K562 (cell line): Measurements from ENCODE around the gene BCL7C. TPM values are rescaled to one million over a fixed set of nuclear protein-coding genes. Genes with fewer than 3 reads are reported as not detected.

Source experiments
- ATF7 ChIP-seq: fragments of 450-650 bp; IDR thresholded peaks from 2 replicates; pipeline ENCODE4 v1.7.1; 2014; ENCODE audit warnings: mild to moderate bottlenecking, moderate library complexity
- CHD4 ChIP-seq: fragments of 200-600 bp; sonication (generic); IDR thresholded peaks from 3 replicates; pipeline ENCODE4 v1.6.1; 2012; ENCODE audit warnings: low read depth, mild to moderate bottlenecking, mixed read lengths, low read length, inconsistent platforms; ENCODE audit not compliant: insufficient read depth, insufficient replicate concordance, poor library complexity, severe bottlenecking
- GABPB1 ChIP-seq: sonication (generic); formaldehyde crosslinking; IDR thresholded peaks from 2 replicates; pipeline ENCODE4 v1.8.0; 2022; ENCODE audit warnings: mild to moderate bottlenecking, missing genetic modification reagents
- GMEB1 ChIP-seq: fragments of 250-450 bp; sonication (Bioruptor Pico); IDR thresholded peaks from 2 replicates; pipeline ENCODE4 v1.4.0; 2020; ENCODE audit warnings: mild to moderate bottlenecking
- HSF4 ChIP-seq: fragments of 250-450 bp; sonication (Bioruptor Pico); IDR thresholded peaks from 2 replicates; pipeline ENCODE4 v2.1.2; 2022; ENCODE audit warnings: mild to moderate bottlenecking, moderate library complexity, borderline replicate concordance
- IRF2 ChIP-seq: sonication (generic); formaldehyde crosslinking; IDR thresholded peaks from 2 replicates; pipeline ENCODE4 v1.8.1; 2022; ENCODE audit warnings: mild to moderate bottlenecking, missing genetic modification reagents
- L3MBTL2 ChIP-seq: fragments of 450-650 bp; IDR thresholded peaks from 2 replicates; pipeline ENCODE4 v1.6.1; 2016; ENCODE audit warnings: mild to moderate bottlenecking, moderate library complexity
- POLR2A ChIP-seq: fragments of 450-650 bp; conservative IDR thresholded peaks from 2 replicates; pipeline ENCODE4 v1.6.1; 2016
- POLR3A ChIP-seq: IDR thresholded peaks from 2 replicates; pipeline ENCODE4 v1.6.1; 2011; ENCODE audit warnings: borderline replicate concordance, mild to moderate bottlenecking, moderate library complexity; ENCODE audit not compliant: insufficient read length, insufficient read depth; ENCODE audit errors: extremely low read depth
- RBM22 ChIP-seq: fragments of 200-400 bp; formaldehyde crosslinking; IDR thresholded peaks from 2 replicates; pipeline ENCODE4 v1.6.1; 2018; ENCODE audit warnings: low read length, low read depth; ENCODE audit not compliant: poor library complexity, severe bottlenecking
- YY1 ChIP-seq, 3 experiments: IDR thresholded peaks; 2 replicates each; pipeline ENCODE4 v1.6.1; 2011; ENCODE audit warnings: low read length in 2 of 3, mild to moderate bottlenecking in 2 of 3, moderate library complexity in 2 of 3, borderline replicate concordance in 1 of 3, control low read depth in 1 of 3, low read depth in 1 of 3; ENCODE audit not compliant: insufficient read depth in 3 of 3, insufficient replicate concordance in 2 of 3, control insufficient read depth in 1 of 3, insufficient read length in 1 of 3; ENCODE audit errors: extremely low read depth in 1 of 3
- ZNF561 ChIP-seq: fragments of 450-650 bp; formaldehyde crosslinking; conservative IDR thresholded peaks from 2 replicates; pipeline ENCODE4 v1.4.0; 2020; ENCODE audit warnings: mild to moderate bottlenecking, moderate library complexity
- polyA plus RNA-seq, 8 experiments: library from polyadenylated mRNA; depleted of rRNA in 4 of 8; stranded (reverse) in 5 of 8; unstranded in 3 of 8; fragments of >200 nt; fragmentation: Nextera tagmentation in 2 of 8; fragmentation: Illumina TruSeq in 1 of 8; extraction: Ambion mirVana in 2 of 8; extraction: Trizol in 1 of 8; gene quantifications; 2 replicates each; pipeline versions ENCODE4 v1.2.1 to v1.2.3, GENCODE V29; 2011 to 2014; ENCODE audit warnings: inconsistent platforms in 1 of 8, missing spikeins in 1 of 8
- total RNA-seq, 7 experiments: library from RNA; depleted of rRNA in 6 of 7; stranded (reverse); fragments of >200 nt in 6 of 7; fragmentation: Illumina TruSeq in 2 of 7; extraction: Trizol in 2 of 7; gene quantifications; 2 replicates each; pipeline versions ENCODE4 v1.2.1 to v1.2.3, GENCODE V29; 2011 to 2021; ENCODE audit warnings: low replicate concordance in 1 of 7
- TF ChIP-seq, protein P1 (sequence below): fragments of 250-450 bp; sonication (Bioruptor Pico); IDR thresholded peaks from 2 replicates; pipeline ENCODE4 v1.5.1; 2021; ENCODE audit warnings: mild to moderate bottlenecking

The BCL7C gene
- total and polyA plus RNA-seq, 9 of the 15 experiments (the other 6 are each of a cell fraction or from before 2014, with no cell fraction given): 1.7 to 85.8 (median 19.6) TPM

DNA sequence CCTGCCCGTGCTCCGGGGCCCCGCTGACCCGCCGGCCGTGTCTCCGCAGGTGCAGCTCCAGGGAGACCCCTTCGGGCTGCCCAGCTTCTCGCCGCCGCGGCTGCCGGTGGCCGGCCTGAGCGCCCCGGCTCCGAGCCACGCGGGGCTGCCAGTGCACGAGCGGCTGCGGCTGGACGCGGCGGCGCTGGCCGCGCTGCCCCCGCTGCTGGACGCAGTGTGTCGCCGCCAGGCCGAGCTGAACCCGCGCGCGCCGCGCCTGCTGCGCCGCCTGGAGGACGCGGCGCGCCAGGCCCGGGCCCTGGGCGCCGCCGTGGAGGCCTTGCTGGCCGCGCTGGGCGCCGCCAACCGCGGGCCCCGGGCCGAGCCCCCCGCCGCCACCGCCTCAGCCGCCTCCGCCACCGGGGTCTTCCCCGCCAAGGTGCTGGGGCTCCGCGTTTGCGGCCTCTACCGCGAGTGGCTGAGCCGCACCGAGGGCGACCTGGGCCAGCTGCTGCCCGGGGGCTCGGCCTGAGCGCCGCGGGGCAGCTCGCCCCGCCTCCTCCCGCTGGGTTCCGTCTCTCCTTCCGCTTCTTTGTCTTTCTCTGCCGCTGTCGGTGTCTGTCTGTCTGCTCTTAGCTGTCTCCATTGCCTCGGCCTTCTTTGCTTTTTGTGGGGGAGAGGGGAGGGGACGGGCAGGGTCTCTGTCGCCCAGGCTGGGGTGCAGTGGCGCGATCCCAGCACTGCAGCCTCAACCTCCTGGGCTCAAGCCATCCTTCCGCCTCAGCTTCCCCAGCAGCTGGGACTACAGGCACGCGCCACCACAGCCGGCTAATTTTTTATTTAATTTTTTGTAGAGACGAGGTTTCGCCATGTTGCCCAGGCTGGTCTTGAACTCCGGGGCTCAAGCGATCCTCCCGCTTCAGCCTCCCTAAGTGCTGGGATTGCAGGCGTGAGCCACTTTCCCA lies 8.4 kb upstream of the BCL7C start (continued):
- TF ChIP-seq CHD4 (peak; percentile 66), L3MBTL2 (peak; percentile 77), GMEB1 (peak; percentile 78), ZNF561 (no peak), ATF7 (no peak), YY1 (IDR thresholded peaks at IDR 0.05; ENCODE audit: borderline replicate concordance in 1 of 3, control insufficient read depth in 1 of 3, extremely low read depth in 1 of 3, insufficient read depth in 3 of 3, insufficient read length in 1 of 3, insufficient replicate concordance in 2 of 3, low read depth in 1 of 3, low read length in 2 of 3) (peak in 2 of 3 experiments; percentile 36 to 65), RBM22 (no peak), HSF4 (CRISPR knock-in tag) (no peak), POLR3A (no peak), POLR2A (peak; percentile 60), IRF2 (CRISPR knock-in tag) (no peak), GABPB1 (peak; percentile 35)
- TF ChIP-seq, protein P1, sequence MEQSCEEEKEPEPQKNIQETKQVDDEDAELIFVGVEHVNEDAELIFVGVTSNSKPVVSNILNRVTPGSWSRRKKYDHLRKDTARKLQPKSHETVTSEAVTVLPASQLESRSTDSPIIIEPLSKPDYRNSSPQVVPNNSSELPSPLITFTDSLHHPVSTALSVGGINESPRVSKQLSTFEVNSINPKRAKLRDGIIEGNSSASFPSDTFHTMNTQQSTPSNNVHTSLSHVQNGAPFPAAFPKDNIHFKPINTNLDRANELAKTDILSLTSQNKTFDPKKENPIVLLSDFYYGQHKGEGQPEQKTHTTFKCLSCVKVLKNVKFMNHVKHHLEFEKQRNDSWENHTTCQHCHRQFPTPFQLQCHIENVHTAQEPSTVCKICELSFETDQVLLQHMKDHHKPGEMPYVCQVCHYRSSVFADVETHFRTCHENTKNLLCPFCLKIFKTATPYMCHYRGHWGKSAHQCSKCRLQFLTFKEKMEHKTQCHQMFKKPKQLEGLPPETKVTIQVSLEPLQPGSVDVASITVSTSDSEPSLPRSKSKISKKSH: no peak
